IPS-15b (cell line): ENCODE data around the gene GRM4.

Experiments used
- H3K27me3 ChIP-seq: one replicate; pipeline ENCODE4 v1.6.1; 2013; ENCODE audit warnings: low read length; ENCODE audit not compliant: control insufficient read depth, insufficient read depth
- H3K36me3 ChIP-seq: one replicate; pipeline ENCODE4 v1.6.1; 2013; ENCODE audit warnings: low read length; ENCODE audit not compliant: control insufficient read depth, insufficient read depth
- H3K4me1 ChIP-seq: one replicate; pipeline ENCODE4 v1.6.1; 2013; ENCODE audit warnings: mild to moderate bottlenecking, low read length; ENCODE audit not compliant: control insufficient read depth, insufficient read depth
- H3K4me3 ChIP-seq: one replicate; pipeline ENCODE4 v1.5.1; 2013; ENCODE audit warnings: low read depth, low read length
- H3K9ac ChIP-seq: one replicate; pipeline ENCODE4 v1.6.1; 2013; ENCODE audit warnings: low read depth, mild to moderate bottlenecking, low read length
- H3K9me3 ChIP-seq: one replicate; pipeline ENCODE4 v1.6.1; 2013; ENCODE audit warnings: mild to moderate bottlenecking, low read length; ENCODE audit not compliant: control insufficient read depth, insufficient read depth

The GRM4 gene

GRCh38 chr6:34085453-34086170 lies 60.3 kb downstream of the GRM4 start:
- H3K9me3 ChIP-seq: no peaks in the 10 kb centered on the region
- H3K9ac ChIP-seq: no peak overlapping the region
- H3K4me1 ChIP-seq: no peaks in the 10 kb centered on the region
- no peaks in the 10 kb centered on the region for H3K36me3 ChIP-seq
- no peak overlapping the region for H3K4me3 ChIP-seq
- no peaks in the 10 kb centered on the region for H3K27me3 ChIP-seq

GRCh38 chr6:34084591-34085290 lies 61.1 kb downstream of the GRM4 start:
- Histone ChIP-seq H3K9ac (no peak overlapping the region), H3K36me3 (peaks cover 3% of the 10 kb centered on the region), H3K27me3 (no peaks in the 10 kb centered on the region), H3K4me3 (no peak overlapping the region), H3K9me3 (no peaks in the 10 kb centered on the region), H3K4me1 (no peaks in the 10 kb centered on the region)

DNA sequence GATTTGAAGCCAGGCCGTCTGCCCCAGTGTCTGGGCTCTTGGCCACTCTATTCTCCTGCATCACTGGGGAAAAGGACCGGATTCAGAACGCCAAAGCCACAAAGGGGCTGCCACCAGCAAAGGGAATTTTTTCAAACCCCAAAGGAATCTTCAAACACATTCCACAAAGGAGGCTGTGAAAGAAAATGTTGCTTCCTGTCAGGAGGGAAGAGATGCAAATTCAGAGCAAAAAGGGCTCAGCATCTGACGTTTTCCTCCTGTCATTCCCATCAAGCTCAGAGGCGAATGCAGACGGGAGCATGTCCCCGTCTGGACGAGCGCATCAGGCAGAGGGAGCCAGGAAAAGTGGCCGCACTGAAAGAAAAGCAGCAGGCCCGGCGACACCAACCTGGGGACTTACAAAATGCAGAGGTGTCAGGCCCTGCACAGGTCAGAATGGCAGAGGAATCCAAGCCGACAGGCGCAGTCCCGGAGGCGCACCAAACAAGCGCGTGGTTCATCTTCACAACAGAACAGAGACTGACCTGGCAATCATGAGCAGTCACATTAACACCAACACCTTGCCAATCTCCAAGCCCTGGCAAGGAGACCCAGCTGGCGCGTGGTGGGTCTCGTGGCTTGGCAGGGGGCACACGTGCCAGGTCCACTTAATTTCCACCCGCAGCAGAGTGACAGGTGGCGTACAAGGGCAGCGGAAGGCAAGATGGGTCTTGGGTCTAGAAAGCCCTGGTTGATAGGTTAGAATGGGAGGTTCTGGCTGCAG lies 62.8 kb downstream of the GRM4 start:
- H3K27me3 ChIP-seq: no peaks in the 10 kb centered on the region
- H3K36me3 ChIP-seq: peaks cover 3% of the 10 kb centered on the region
- H3K9ac ChIP-seq: no peak overlapping the region
- H3K9me3 ChIP-seq: no peaks in the 10 kb centered on the region
- H3K4me1 ChIP-seq: no peaks in the 10 kb centered on the region
- no peak overlapping the region for H3K4me3 ChIP-seq

- no peaks in the 10 kb centered on the region for H3K9me3 ChIP-seq
- H3K36me3 ChIP-seq: peaks cover 3% of the 10 kb centered on the region
- no peaks in the 10 kb centered on the region for H3K27me3 ChIP-seq
- H3K4me3 ChIP-seq: no peak overlapping the region
- no peaks in the 10 kb centered on the region for H3K4me1 ChIP-seq
- no peak overlapping the region for H3K9ac ChIP-seq
Observed at GRCh38 chr6:34082348-34082747, 63.5 kb downstream of the GRM4 start.

DNA sequence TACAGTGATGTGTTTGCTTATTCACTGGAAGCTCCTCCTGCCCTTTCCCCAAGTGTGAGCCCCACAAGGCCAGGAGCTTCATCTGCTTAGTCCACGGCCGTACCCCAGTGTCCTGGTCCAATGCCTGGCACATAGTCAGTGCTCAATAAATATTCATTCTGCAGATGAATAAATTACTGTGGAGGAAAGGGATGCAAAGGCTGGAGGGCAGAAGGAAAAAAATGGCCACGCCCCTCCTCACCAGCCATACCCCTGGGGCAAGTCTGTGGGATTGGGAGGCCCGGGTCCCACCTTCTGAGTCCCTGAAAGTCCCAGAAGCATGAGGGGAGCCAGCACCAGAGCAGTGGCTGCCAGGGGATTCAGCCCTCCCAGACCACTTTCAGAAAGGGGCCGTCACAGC lies 65.5 kb downstream of the GRM4 start:
- Histone ChIP-seq H3K27me3 (no peaks in the 10 kb centered on the region), H3K9me3 (no peaks in the 10 kb centered on the region), H3K4me3 (no peak overlapping the region), H3K9ac (no peak overlapping the region), H3K4me1 (no peaks in the 10 kb centered on the region), H3K36me3 (peaks cover 3% of the 10 kb centered on the region)

DNA sequence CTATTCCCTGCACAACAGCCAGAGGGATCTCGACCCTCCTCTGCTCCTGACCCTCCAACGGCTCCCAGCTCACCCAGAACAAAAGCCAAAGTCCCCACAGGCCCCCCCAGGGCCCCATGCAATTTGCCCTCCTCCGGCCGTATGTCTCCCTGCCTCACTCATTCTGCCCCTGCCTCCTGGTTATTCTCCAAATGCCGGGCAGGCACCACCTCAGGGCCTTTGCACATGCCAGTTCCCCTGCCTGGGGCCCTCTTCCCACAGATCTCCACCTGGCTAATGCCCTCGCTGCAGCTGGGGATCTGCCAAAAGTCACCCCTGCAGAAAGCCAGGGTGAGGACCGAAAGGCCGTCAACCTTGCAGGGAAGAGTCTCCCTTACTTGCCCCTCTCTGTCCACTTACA lies 66.0 kb downstream of the GRM4 start:
- no peaks in the 10 kb centered on the region for H3K27me3 ChIP-seq
- H3K9ac ChIP-seq: no peak overlapping the region
- no peaks in the 10 kb centered on the region for H3K4me1 ChIP-seq
- no peak overlapping the region for H3K4me3 ChIP-seq
- peaks cover 3% of the 10 kb centered on the region for H3K36me3 ChIP-seq
- H3K9me3 ChIP-seq: no peaks in the 10 kb centered on the region

- no peaks in the 10 kb centered on the region for H3K9me3 ChIP-seq
- H3K27me3 ChIP-seq: no peaks in the 10 kb centered on the region
- H3K9ac ChIP-seq: no peak overlapping the region
- H3K4me1 ChIP-seq: no peaks in the 10 kb centered on the region
- H3K36me3 ChIP-seq: peaks cover 3% of the 10 kb centered on the region
- no peak overlapping the region for H3K4me3 ChIP-seq
Observed at GRCh38 chr6:34075906-34076305, 70.0 kb downstream of the GRM4 start.

- Histone ChIP-seq H3K36me3 (no peaks in the 10 kb centered on the region), H3K9me3 (no peaks in the 10 kb centered on the region), H3K27me3 (no peaks in the 10 kb centered on the region), H3K4me1 (no peaks in the 10 kb centered on the region), H3K9ac (no peak overlapping the region), H3K4me3 (no peak overlapping the region)
Observed at GRCh38 chr6:34074064-34074742, 71.7 kb downstream of the GRM4 start.

GRCh38 chr6:34073540-34073939 lies 72.3 kb downstream of the GRM4 start:
- no peaks in the 10 kb centered on the region for H3K9me3 ChIP-seq
- no peak overlapping the region for H3K9ac ChIP-seq
- H3K36me3 ChIP-seq: no peaks in the 10 kb centered on the region
- no peaks in the 10 kb centered on the region for H3K27me3 ChIP-seq
- no peaks in the 10 kb centered on the region for H3K4me1 ChIP-seq
- no peak overlapping the region for H3K4me3 ChIP-seq

DNA sequence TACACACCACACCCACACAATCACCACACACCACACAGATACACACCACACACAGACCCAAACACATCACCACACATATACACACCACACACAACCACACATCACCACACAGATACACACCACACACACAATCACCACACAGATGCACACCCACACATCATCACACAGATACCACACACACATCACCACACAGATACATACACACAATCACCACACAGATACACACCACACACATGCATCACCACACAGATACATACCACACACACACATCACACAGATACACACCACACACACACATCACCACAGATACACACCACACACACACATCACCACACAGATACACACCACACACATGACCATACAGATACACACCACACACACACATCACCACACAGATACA lies 73.2 kb downstream of the GRM4 start:
- Histone ChIP-seq H3K27me3 (no peaks in the 10 kb centered on the region), H3K36me3 (no peaks in the 10 kb centered on the region), H3K9ac (no peak overlapping the region), H3K9me3 (no peaks in the 10 kb centered on the region), H3K4me3 (no peak overlapping the region), H3K4me1 (no peaks in the 10 kb centered on the region)

- H3K4me1 ChIP-seq: no peaks in the 10 kb centered on the region
- no peak overlapping the region for H3K4me3 ChIP-seq
- no peaks in the 10 kb centered on the region for H3K36me3 ChIP-seq
- H3K27me3 ChIP-seq: no peaks in the 10 kb centered on the region
- H3K9me3 ChIP-seq: no peaks in the 10 kb centered on the region
- H3K9ac ChIP-seq: no peak overlapping the region
Observed at GRCh38 chr6:34071884-34072379, 74.0 kb downstream of the GRM4 start.
